B cell (primary cell): ENCODE measurements around the gene CBX1.

Experiments
- CTCF ChIP-seq: fragments of 200-600 bp; IDR thresholded peaks from one replicate; pipeline ENCODE4 v1.8.0; 2022; ENCODE audit warnings: antibody characterized with exemption, mild to moderate bottlenecking
- EZH2 ChIP-seq: IDR thresholded peaks from 2 replicates; pipeline ENCODE4 v1.6.1; 2012; ENCODE audit warnings: borderline replicate concordance, low read depth, mild to moderate bottlenecking, moderate library complexity, low read length; ENCODE audit not compliant: insufficient read depth, poor library complexity, severe bottlenecking

DNA sequence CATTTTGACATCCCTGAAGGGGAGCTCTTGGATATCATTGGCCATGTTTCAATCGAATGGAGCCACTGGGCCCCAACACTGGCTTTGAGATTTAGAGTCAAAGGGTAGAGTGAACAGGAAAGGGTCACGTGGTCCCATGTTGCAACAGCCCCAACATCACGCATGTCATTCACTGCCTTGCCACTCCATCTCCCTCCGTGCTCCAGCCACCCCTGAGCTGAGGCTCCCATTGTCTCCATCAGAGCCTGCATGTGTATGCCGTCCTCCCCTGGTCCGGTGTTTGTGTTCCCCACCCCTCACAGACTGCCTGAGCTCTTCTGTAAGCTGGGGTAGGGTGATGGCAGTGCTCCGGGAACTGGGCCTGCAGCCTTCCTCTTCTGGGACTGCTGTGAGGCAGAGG lies 41.0 kb downstream of the CBX1 start:
- TF ChIP-seq CTCF (no peak), EZH2 (no peak)
